Measurements from ENCODE around the gene RAB11FIP4.

- TF ChIP-seq CTCF (IDR thresholded peaks at IDR 0.05) (no peak), POLR2A (IDR thresholded peaks at IDR 0.05) (no peak), POLR2AphosphoS5 (IDR thresholded peaks at IDR 0.05) (no peak)
Observed at GRCh38 chr17:31476525-31477416, 85.3 kb downstream of the RAB11FIP4 start.

Measured in breast epithelium (tissue), 3 donors.